Choroid plexus epithelial cell (primary cell): ENCODE data around the gene NPLOC4.

Source experiments
- DNase-seq: peaks from one replicate; pipeline ENCODE4 v3.0.0-alpha.2; 2010; ENCODE audit warnings: low read depth
- H3K4me3 ChIP-seq: 2 replicates; pipeline ENCODE4 v1.5.1; 2011; ENCODE audit warnings: low read depth, mild to moderate bottlenecking, control low read depth, low read length, moderate library complexity
- CTCF ChIP-seq: conservative IDR thresholded peaks from 2 replicates; pipeline ENCODE4 v1.5.1; 2011; ENCODE audit warnings: low read depth, mild to moderate bottlenecking, control low read depth, inconsistent platforms, low read length, moderate library complexity

Gene NPLOC4

DNA sequence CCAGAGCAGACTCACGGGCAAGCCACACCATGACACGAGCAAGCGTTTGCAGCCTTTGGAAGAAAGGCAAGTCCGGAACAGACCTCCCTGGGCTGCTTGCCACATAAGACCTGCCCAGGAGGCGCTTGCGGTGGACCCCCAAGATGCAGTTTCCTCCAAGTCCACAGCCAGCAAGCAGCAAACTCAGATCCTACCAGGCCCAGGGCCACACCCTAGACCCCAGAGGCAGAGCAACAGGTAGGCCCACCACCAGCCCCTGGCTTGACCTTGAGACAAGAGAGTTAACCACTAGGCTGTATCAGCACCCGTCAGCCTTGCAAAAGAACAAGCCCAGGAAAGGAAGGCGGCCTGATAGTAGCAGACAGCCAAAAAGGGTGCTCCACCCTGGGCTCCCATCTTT, 87.1 kb downstream of the NPLOC4 start:
- H3K4me3 ChIP-seq = no peak overlapping the region
- TF ChIP-seq CTCF = no peak
- DNase-seq = no peak

DNA sequence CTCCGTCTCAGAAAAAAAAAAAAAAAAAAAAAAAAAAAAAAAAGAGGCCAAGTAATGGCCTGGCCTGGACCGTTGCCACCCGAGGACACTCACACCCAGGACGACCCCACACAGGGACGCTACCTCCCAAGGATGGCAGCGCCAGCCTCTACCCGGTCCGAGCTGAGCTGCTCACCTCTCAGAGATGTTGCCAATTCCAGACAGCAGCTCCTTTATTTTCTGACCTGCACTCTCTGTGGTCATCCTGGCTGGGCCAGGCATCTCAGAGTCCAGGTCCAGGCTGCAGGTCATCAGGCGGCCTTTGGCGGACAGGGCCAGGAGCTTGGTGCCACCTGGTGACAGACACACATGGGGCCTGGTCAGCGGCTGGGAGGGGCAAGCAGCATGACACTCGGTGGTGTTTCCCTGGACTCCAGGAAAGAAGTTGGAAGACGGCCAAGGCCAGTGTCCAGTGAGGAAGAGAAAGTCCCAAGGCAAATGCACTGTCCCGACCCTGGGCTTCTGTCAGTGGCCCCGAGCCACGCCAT, 87.8 kb downstream of the NPLOC4 start:
- DNase-seq = no peak
- TF ChIP-seq CTCF = no peak
- H3K4me3 ChIP-seq = no peak overlapping the region

GRCh38 chr17:81547614-81547982, 89.3 kb downstream of the NPLOC4 start:
- H3K4me3 ChIP-seq = no peak overlapping the region
- DNase-seq = no peak
- TF ChIP-seq CTCF = no peak

DNA sequence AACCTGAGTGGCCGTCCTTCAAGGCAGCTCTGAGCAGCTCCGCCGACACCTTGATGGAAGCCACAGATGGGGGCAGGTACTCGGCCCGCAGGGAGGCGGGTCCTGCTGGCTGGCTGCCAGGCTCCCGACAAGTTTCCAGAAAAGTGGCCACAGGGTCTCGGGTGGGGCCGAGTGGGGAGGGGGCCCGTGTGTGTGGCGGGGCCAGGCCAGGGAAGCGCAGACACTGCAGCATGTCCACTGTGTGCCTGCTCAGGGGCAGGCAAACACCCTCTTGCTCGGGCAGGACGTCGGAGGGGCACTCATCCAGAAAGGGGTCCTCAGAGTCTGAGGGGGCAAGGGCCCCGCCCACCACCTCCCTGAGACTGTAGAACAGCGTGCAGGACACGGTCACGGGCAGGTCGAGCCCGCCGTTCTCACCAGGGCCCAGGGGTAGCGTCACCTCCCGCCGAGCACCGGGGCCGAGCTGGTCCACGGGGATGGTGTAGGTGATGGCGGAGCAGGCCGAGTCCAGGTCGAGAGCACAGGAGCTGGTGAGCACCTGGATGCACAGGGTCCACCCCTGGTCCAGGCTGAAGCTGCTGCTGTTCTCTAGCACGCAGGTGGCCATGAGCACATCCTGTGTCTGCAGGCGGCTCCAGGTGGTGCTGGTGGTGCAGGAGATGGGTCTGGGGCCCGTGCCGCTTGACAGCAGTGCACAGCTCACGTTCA, 89.9 kb downstream of the NPLOC4 start:
- no peak for DNase-seq
- TF ChIP-seq CTCF = no peak

DNA sequence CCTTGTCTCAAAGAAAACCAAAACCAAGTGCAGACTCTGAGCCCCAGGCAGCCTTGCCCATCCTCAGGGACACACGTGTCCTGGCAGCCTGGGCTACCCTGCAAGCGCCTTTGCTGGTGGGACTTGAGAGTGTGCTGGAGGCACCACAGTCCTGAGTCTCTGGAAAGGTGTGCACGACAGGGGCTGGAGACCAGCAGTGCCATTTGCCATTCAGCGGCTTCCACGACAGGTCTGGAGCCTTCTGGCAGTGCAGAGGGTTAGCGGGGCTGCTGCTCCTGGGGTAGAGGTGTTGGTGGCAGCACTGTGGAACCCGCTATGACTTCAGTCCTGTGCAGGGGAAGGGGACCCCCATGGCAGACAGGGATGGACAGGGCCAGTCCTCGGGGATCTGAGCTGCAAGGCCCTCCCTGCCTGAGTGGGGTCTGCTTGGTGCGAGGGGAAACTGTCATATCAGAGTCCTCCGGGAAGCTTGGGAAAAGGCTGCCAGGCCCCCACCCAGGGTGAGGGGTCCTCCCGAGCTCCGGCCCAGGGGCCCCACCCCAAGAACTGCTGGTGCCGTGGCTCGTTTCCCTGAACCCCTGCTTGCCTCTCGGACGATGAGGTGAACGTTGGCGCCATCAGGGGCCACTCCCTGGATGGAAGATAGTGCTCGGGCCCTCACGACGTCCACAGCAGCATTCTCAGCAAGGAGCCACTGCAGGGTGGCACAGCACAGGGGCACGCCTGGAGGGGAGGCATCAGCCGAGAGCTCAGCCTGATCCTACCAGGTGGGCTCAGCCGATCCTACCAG, 91.6 kb downstream of the NPLOC4 start:
- H3K4me3 ChIP-seq = no peak overlapping the region
- no peak for TF ChIP-seq CTCF
- no peak for DNase-seq

More for the DNA sequence above, 89.9 kb downstream of the NPLOC4 start:
- no peak overlapping the region for H3K4me3 ChIP-seq

- no peak for DNase-seq
- no peak overlapping the region for H3K4me3 ChIP-seq
- TF ChIP-seq CTCF = no peak
These were observed 92.5 kb downstream of the NPLOC4 start for GRCh38 chr17:81544281-81544974.
